Neural crest cell (in vitro differentiated cells): Measurements from ENCODE around the gene CPNE2. TPM values are rescaled to one million over a fixed set of nuclear protein-coding genes. Genes with fewer than 3 reads are reported as not detected.
"Not testable (repeated sequence)": the region's sequence is repeated elsewhere in the genome, so short reads cannot be mapped to it uniquely, and the experiment has no call there.

ENCODE experiments used
- DNase-seq: peaks from one replicate; pipeline ENCODE4 v3.0.0; 2021; ENCODE audit warnings: low read depth, mixed read lengths, low spot score
- H3K27ac Mint-ChIP-seq: one replicate; pipeline ENCODE4 v1.8.0; 2021; ENCODE audit warnings: mild to moderate bottlenecking, mixed read lengths; ENCODE audit not compliant: unreplicated experiment
- H3K27me3 Mint-ChIP-seq: 2 replicates; pipeline ENCODE4 v1.8.0; 2021; ENCODE audit warnings: low read depth, mild to moderate bottlenecking, mixed read lengths
- H3K36me3 Mint-ChIP-seq: 2 replicates; pipeline ENCODE4 v1.8.0; 2021; ENCODE audit warnings: low read depth, mild to moderate bottlenecking, mixed read lengths
- H3K4me1 Mint-ChIP-seq: 2 replicates; pipeline ENCODE4 v1.8.0; 2021; ENCODE audit warnings: mixed read lengths
- H3K4me3 Mint-ChIP-seq: one replicate; pipeline ENCODE4 v1.8.0; 2021; ENCODE audit warnings: mild to moderate bottlenecking, mixed read lengths
- H3K9me3 Mint-ChIP-seq: 2 replicates; pipeline ENCODE4 v1.8.0; 2021; ENCODE audit warnings: mixed read lengths
- CTCF ChIP-seq: fragments of 200-600 bp; sonication (generic); conservative IDR thresholded peaks from 2 replicates; pipeline ENCODE4 v1.5.0; 2021; ENCODE audit warnings: antibody characterized with exemption, mild to moderate bottlenecking
- total RNA-seq: library from RNA; stranded (reverse); gene quantifications from 2 replicates; pipeline ENCODE4 v1.2.1, GENCODE V29; 2021

CPNE2 gene
- total RNA-seq, 1 donor from 2014 or later = 33.1 TPM

DNA sequence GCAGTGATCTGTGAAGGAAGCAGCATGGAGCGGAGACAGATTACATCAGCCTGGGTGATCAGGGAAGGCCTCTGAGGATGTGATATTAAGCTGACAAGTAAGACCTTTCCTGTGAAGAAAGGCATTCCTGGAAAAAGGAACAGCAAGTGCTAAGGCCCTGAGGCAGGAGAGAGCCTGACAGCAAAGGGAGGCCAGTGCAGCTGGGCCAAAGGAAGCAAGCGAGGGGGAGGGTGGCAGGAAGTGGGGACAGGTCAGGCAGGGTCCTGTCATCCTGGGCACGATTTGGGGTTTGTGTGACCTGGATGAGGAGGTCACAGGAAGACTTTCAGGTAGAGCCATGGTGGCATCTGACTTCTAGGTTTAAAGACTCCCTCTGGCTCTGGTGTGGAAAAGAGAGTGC lies 12.3 kb downstream of the CPNE2 start:
- Mint-ChIP-seq H3K36me3 (no peaks in the 10 kb centered on the region), H3K4me1 (peaks cover 56% of the 10 kb centered on the region), H3K4me3 (no peak overlapping the region)

GRCh38 chr16:57105184-57105583 lies 12.8 kb downstream of the CPNE2 start:
- Mint-ChIP-seq H3K4me1 (peaks cover 56% of the 10 kb centered on the region), H3K4me3 (no peak overlapping the region), H3K36me3 (no peaks in the 10 kb centered on the region), H3K27ac (peak overlapping the region; percentile 73), H3K9me3 (no peaks in the 10 kb centered on the region), H3K27me3 (no peaks in the 10 kb centered on the region)
- no peak for TF ChIP-seq CTCF
- DNase-seq = no peak

More for the DNA sequence above, 12.3 kb downstream of the CPNE2 start:
- Mint-ChIP-seq H3K9me3 (no peaks in the 10 kb centered on the region), H3K27ac (peak overlapping the region; percentile 73), H3K27me3 (no peaks in the 10 kb centered on the region)
- DNase-seq = no peak
- no peak for TF ChIP-seq CTCF

GRCh38 chr16:57106767-57107166 lies 14.4 kb downstream of the CPNE2 start:
- Mint-ChIP-seq H3K4me3 (no peak overlapping the region), H3K27ac (no peak overlapping the region), H3K9me3 (no peaks in the 10 kb centered on the region), H3K27me3 (no peaks in the 10 kb centered on the region), H3K36me3 (no peaks in the 10 kb centered on the region), H3K4me1 (peaks cover 46% of the 10 kb centered on the region)
- DNase-seq = no peak
- no peak for TF ChIP-seq CTCF

DNA sequence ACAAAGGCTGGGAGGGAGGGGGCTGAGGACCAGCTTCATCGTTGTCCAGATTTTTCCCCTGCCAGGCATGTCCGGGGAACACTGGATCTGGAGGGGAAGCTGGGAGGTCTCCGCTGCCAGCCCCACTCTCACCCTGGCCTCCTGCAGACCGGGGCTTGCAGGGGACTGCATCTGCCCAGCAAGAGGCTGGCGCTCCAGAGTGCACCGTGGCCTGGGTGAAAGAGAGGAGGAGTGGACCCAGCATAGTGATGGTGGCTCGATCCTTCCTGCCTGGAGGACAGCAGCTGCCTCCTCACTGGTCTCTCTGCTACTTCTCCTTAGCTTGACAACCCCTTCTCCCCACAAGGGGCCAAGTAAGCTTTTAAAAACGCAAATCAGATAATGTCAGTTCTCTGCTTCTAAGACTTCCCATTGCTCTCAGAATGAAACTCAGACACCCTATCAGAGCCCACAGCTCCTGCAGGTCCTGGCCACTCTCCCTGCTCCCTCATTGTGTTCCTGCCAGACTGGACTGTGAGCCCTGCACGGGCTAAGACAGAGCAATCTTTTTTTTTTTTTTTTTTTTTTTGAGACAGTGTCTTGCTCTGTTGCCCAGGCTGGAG lies 15.0 kb downstream of the CPNE2 start:
- H3K27ac Mint-ChIP-seq = no peak overlapping the region
- no peaks in the 10 kb centered on the region for H3K27me3 Mint-ChIP-seq
- DNase-seq = no peak
- H3K36me3 Mint-ChIP-seq = no peaks in the 10 kb centered on the region
- H3K4me1 Mint-ChIP-seq = peaks cover 51% of the 10 kb centered on the region
- no peak overlapping the region for H3K4me3 Mint-ChIP-seq
- no peak for TF ChIP-seq CTCF
- no peaks in the 10 kb centered on the region for H3K9me3 Mint-ChIP-seq

DNA sequence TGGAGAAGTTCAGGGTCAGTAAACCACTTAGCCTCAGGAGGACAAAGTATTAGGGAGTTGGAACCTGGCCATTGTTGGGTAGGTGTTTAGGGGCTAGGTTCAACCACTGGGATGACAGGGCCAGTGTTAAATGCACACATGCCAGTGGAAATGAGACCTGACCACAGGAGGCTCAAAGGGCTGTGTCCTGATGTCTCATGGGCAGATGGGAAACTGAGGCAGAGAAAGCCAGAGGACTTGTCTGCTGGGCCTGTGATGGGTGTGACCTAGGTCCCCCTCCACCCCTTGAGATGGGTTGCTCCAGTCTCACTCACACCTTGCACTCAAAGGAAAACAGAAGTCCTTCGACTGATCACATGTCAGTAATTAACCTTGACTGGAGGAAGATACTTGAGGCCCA lies 16.0 kb downstream of the CPNE2 start:
- H3K4me1 Mint-ChIP-seq = peaks cover 50% of the 10 kb centered on the region
- no peak for TF ChIP-seq CTCF
- H3K27me3 Mint-ChIP-seq = no peaks in the 10 kb centered on the region
- H3K4me3 Mint-ChIP-seq = no peak overlapping the region
- H3K27ac Mint-ChIP-seq = no peak overlapping the region
- no peaks in the 10 kb centered on the region for H3K36me3 Mint-ChIP-seq
- DNase-seq = no peak
- no peaks in the 10 kb centered on the region for H3K9me3 Mint-ChIP-seq

DNA sequence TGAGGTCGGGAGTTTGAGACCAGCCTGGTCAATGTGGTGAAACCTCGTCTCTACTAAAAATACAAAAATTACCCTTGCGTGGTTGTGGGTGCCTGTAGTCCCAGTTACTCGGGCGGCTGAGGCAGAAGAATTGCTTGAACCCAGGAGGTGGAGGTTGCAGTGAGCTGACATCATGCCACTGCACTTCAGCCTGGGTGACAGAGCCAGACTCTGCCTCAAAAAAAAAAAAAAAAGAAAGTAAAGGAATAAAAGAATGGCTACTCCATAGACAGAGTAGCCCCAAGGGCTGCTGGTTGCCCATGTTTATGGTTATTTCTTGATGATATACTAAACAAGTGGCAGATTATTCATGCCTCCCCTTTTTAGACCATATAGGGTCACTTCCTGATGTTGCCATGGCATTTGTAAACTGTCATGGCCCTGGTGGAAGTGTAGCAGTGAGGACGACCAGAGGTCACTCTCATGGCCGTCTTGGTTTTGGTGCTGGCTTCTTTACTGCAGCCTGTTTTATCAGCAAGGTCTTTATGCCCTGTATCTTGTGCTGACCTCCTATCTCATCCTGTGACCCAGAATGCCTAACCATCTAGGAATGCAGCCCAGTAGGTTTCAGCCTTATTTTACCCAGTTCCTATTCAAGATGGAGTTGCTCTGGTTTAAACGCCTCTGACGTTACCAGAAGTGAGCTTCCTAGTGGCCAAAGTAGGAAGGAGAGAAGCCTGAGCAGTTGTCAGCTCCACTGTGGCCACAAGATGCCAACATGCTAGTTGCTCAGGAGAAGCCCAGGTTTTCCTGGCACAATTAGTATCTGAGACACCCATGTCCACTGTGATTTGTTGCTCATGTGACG lies 17.1 kb downstream of the CPNE2 start:
- DNase-seq, H3K36me3 Mint-ChIP-seq, H3K27me3 Mint-ChIP-seq, H3K4me3 Mint-ChIP-seq, H3K27ac Mint-ChIP-seq, H3K9me3 Mint-ChIP-seq: not testable (repeated sequence)
- H3K4me1 Mint-ChIP-seq = peaks cover 53% of the 10 kb centered on the region
